ENCODE data around the gene TBC1D1.

Gene TBC1D1

DNA sequence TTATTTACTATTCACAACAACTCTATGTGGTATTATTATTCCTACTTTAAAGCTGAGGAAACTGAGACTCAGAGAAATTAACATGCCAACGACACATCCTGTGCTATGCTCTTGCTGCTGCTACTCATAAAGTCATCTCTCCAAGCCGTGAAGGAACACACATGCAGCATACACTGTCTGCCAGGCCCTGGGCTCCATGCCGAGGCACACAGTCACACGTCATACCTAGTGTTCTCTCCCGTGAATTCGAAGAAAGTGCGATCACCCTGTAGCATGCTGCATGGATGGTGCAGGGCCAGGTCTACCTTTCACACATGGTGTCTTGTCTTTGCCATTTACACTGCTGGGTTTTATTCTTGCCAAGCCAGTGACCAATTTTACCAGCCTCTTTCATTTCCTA lies 34.1 kb downstream of the TBC1D1 start:
- no peak for DNase-seq (ENCODE audit: low read depth in 2 of 2)

DNA sequence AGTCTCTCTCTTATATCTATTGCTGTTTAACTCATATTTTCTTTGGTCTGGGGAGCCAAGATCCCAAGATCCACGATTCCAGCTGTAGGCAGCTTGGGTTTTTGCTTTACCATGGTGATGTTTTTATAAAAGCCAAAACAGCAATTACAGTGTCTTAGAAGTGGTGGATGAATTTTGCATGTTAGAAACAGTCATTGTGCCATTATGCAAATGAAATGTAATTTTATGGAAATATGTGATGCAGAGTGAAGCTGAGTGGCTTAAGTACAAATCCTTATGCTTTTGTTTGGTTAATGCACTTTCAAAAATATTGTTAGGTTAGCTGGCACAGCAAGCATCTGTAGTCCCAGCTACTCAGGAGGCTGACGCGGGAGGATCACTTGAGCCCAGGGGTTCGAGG lies 36.5 kb downstream of the TBC1D1 start:
- no peak for DNase-seq (ENCODE audit: low read depth in 2 of 2)

GRCh38 chr4:37928426-37929416 lies 37.8 kb downstream of the TBC1D1 start:
- DNase-seq (ENCODE audit: low read depth in 2 of 2), result no peak

GRCh38 chr4:37934096-37934495 lies 43.2 kb downstream of the TBC1D1 start:
- no peak for DNase-seq (ENCODE audit: low read depth in 2 of 2)

- no peak for DNase-seq (ENCODE audit: low read depth in 2 of 2)
These were observed 43.7 kb downstream of the TBC1D1 start for GRCh38 chr4:37934609-37935008.

- no peak for DNase-seq (ENCODE audit: low read depth in 2 of 2)
These were observed 44.1 kb downstream of the TBC1D1 start for GRCh38 chr4:37935026-37935425.

GRCh38 chr4:37936889-37937498 lies 46.1 kb downstream of the TBC1D1 start:
- DNase-seq (ENCODE audit: low read depth in 2 of 2), result no peak

GRCh38 chr4:37938208-37938607 lies 47.3 kb downstream of the TBC1D1 start:
- DNase-seq (ENCODE audit: low read depth in 2 of 2), result no peak

DNA sequence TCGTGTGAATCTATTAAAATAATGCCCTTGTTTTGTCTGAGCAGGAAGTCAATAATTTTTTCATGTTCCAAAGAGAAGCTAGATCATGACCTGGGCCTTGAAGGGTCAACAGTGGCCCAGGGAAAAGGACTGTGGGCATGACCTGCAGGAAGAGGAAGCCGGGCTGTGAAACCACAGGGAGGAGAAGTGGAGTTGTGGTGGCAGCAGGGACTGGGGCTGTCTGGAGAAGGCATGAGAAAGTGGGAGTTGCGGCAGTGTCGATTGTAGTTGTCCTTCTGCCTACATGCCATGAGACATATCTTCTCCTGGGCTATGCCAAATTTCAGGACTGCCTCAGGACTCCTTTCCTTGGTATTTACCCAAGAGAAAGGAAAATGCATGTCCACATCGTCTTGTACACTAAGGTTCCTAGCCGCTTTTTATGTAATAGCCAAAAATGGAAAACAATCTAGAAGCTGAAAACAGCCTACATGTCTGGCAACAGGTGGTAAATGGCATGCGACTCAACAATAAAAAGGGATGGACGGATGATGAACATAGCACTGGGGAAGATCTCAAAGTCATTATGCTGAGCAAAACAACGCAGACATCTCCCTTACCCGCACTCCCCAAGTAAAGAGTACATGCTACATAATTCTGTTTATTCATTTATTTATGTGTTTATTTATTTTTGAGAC lies 55.8 kb downstream of the TBC1D1 start:
- no peak for DNase-seq (ENCODE audit: low read depth in 2 of 2)

GRCh38 chr4:37948542-37948941 lies 57.7 kb downstream of the TBC1D1 start:
- no peak for DNase-seq (ENCODE audit: low read depth in 2 of 2)

- DNase-seq (ENCODE audit: low read depth in 2 of 2), result no peak
These were observed 58.9 kb downstream of the TBC1D1 start for GRCh38 chr4:37949636-37950426.

GRCh38 chr4:37951461-37952352 lies 60.8 kb downstream of the TBC1D1 start:
- no peak for DNase-seq (ENCODE audit: low read depth in 2 of 2)

GRCh38 chr4:37953156-37953555 lies 62.3 kb downstream of the TBC1D1 start:
- no peak for DNase-seq (ENCODE audit: low read depth in 2 of 2)

DNA sequence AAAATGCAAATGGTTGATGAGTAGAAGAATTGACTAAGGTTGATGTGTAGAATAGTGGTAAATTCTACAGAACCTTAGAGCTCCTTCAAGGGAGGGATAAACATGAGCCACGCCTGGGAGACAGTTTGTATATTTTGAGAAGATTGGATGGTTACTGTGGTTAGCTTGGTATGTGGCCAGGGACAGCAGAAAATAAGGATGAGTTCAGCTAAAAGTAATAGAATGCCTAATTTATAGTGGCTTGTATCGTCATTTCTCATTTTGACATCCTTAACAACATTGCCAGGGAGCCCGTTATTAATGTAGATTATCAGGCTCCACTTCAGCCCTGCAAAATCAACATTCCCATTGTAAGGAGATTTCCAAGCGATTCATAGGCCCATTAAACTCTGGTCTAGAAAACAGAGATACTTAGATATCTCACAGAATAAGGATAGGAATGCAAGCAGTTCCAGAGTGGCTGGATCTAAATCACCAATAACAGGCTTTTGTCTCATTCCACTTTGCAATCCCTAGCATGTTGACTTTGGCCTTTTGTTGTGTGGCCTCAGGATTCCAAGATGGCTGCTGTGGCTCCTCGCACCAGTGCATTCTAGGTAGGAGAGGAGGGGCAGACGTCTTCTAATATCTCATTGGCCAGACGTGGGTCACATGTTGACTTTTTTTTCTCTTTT lies 62.9 kb downstream of the TBC1D1 start:
- no peak for DNase-seq (ENCODE audit: low read depth in 2 of 2)

GRCh38 chr4:37956941-37957340 lies 66.1 kb downstream of the TBC1D1 start:
- DNase-seq (ENCODE audit: low read depth in 2 of 2), result no peak

GRCh38 chr4:37958932-37959331 lies 68.0 kb downstream of the TBC1D1 start:
- DNase-seq (ENCODE audit: low read depth in 2 of 2), result no peak

GRCh38 chr4:37960098-37960497 lies 69.2 kb downstream of the TBC1D1 start, which contains the start of gene PTTG2:
PTTG2 (plus strand) TSS chr4:37960398; CDS start chr4:37960435, 37 bp downstream.
- DNase-seq (ENCODE audit: low read depth in 2 of 2), result no peak

DNA sequence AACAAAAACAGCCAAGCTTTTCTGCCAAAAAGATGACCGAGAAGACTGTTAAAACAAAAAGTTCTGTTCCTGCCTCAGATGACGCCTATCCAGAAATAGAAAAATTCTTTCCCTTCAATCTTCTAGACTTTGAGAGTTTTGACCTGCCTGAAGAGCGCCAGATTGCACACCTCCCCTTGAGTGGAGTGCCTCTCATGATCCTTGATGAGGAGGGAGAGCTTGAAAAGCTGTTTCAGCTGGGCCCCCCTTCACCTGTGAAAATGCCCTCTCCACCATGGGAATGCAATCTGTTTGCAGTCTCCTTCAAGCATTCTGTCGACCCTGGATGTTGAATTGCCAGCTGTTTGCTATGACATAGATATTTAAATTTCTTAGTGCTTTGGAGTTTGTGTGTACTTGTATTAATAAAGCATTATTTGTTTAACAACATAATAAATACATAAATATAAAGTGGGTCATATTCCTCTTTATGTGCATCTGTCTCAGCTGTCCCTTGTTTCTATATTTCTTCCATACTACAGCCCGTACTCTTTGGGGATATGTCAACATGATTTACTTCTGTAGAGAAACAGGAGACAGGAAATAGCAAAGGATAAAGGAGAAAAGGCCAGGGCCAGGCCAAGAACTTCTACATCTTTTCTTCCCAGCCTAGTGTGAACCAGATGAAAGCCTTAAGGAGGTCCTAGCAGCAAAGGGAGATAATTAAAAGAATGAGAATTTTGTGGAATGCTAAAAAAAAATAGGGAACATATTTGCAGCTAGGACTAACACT lies 70.0 kb downstream of the TBC1D1 start:
- no peak for DNase-seq (ENCODE audit: low read depth in 2 of 2)
